HepG2 (cell line): ENCODE measurements around the gene CNN3. TPM values are rescaled to one million over a fixed set of nuclear protein-coding genes. Genes with fewer than 3 reads are reported as not detected.

ENCODE experiments used
- AGO1 ChIP-seq: fragments of 200-400 bp; formaldehyde crosslinking; IDR thresholded peaks from 2 replicates; pipeline ENCODE4 v1.6.1; 2017; ENCODE audit warnings: mild to moderate bottlenecking, low read depth, low read length, moderate library complexity; ENCODE audit not compliant: poor library complexity, severe bottlenecking
- ARID4A ChIP-seq: sonication (generic); formaldehyde crosslinking; IDR thresholded peaks from 2 replicates; pipeline ENCODE4 v1.5.0; 2020; ENCODE audit warnings: mild to moderate bottlenecking, missing genetic modification reagents, borderline replicate concordance
- GATAD1 ChIP-seq: IDR thresholded peaks from 2 replicates; pipeline ENCODE4 v1.6.1; 2016; ENCODE audit warnings: missing genetic modification reagents, missing compliant biosample characterization
- HNF4A ChIP-seq: sonication (generic); formaldehyde crosslinking; IDR thresholded peaks from 2 replicates; pipeline ENCODE4 v1.4.0; 2020; ENCODE audit warnings: missing genetic modification reagents
- IRF2 ChIP-seq: IDR thresholded peaks from 2 replicates; pipeline ENCODE4 v1.6.1; 2018; ENCODE audit warnings: missing genetic modification reagents, missing compliant biosample characterization
- JUNB ChIP-seq: sonication (generic); formaldehyde crosslinking; IDR thresholded peaks from 2 replicates; pipeline ENCODE4 v1.8.0; 2022; ENCODE audit warnings: missing genetic modification reagents, mild to moderate bottlenecking, borderline replicate concordance
- LRRFIP1 ChIP-seq: sonication (generic); formaldehyde crosslinking; conservative IDR thresholded peaks from 2 replicates; pipeline ENCODE4 v1.4.0; 2020; ENCODE audit warnings: missing genetic modification reagents
- MXI1 ChIP-seq: IDR thresholded peaks from 3 replicates; pipeline ENCODE4 v1.6.1; 2012; ENCODE audit warnings: low read depth, low read length, inconsistent platforms, borderline replicate concordance
- MYC ChIP-seq: sonication (generic); formaldehyde crosslinking; IDR thresholded peaks from 2 replicates; pipeline ENCODE4 v1.9.0; 2021; ENCODE audit warnings: missing genetic modification reagents, borderline replicate concordance
- NFE2L2 ChIP-seq: fragments of 150-350 bp; IDR thresholded peaks from 2 replicates; pipeline ENCODE4 v1.6.1; 2014; ENCODE audit warnings: low read length
- NFRKB ChIP-seq: fragments of 450-650 bp; IDR thresholded peaks from 2 replicates; pipeline ENCODE4 v1.6.1; 2017
- NR2F1 ChIP-seq, 2 experiments: fragments of 450-650 bp in 1 of 2; formaldehyde crosslinking in 1 of 2; IDR thresholded peaks; 2 replicates each; pipeline versions ENCODE4 v1.5.0 to v1.6.1; 2016 to 2020; ENCODE audit warnings: mild to moderate bottlenecking in 1 of 2, missing compliant biosample characterization in 1 of 2, missing genetic modification reagents in 1 of 2, moderate library complexity in 1 of 2
- NR3C1 ChIP-seq: sonication (generic); formaldehyde crosslinking; IDR thresholded peaks from 2 replicates; pipeline ENCODE4 v1.4.0; 2020; ENCODE audit warnings: missing genetic modification reagents
- RFXAP ChIP-seq: sonication (generic); formaldehyde crosslinking; IDR thresholded peaks from 2 replicates; pipeline ENCODE4 v1.4.0; 2020; ENCODE audit warnings: missing genetic modification reagents, borderline replicate concordance
- ZFX ChIP-seq: sonication (generic); formaldehyde crosslinking; IDR thresholded peaks from 2 replicates; pipeline ENCODE4 v1.4.0; 2020; ENCODE audit warnings: mild to moderate bottlenecking, low read depth, missing genetic modification reagents, moderate library complexity
- ZNF12 ChIP-seq: sonication (generic); formaldehyde crosslinking; IDR thresholded peaks from 2 replicates; pipeline ENCODE4 v1.5.0; 2020; ENCODE audit warnings: missing genetic modification reagents
- ZNF230 ChIP-seq: sonication (generic); formaldehyde crosslinking; IDR thresholded peaks from 2 replicates; pipeline ENCODE4 v1.4.0; 2020; ENCODE audit warnings: mild to moderate bottlenecking, missing genetic modification reagents
- ZNF235 ChIP-seq: sonication (generic); formaldehyde crosslinking; IDR thresholded peaks from 2 replicates; pipeline ENCODE4 v1.8.1; 2023; ENCODE audit warnings: mild to moderate bottlenecking, missing genetic modification reagents, borderline replicate concordance
- ZNF44 ChIP-seq: sonication (generic); formaldehyde crosslinking; IDR thresholded peaks from 2 replicates; pipeline ENCODE4 v1.5.1; 2020; ENCODE audit warnings: mild to moderate bottlenecking, missing genetic modification reagents
- ZNF530 ChIP-seq: sonication (generic); formaldehyde crosslinking; IDR thresholded peaks from 2 replicates; pipeline ENCODE4 v1.5.0; 2020; ENCODE audit warnings: low read depth, mild to moderate bottlenecking, missing genetic modification reagents
- ZNF652 ChIP-seq: IDR thresholded peaks from 2 replicates; pipeline ENCODE4 v1.6.1; 2016; ENCODE audit warnings: low read depth, borderline replicate concordance
- ZNF790 ChIP-seq: sonication (generic); formaldehyde crosslinking; IDR thresholded peaks from 2 replicates; pipeline ENCODE4 v1.8.0; 2022; ENCODE audit warnings: missing genetic modification reagents, mild to moderate bottlenecking, borderline replicate concordance
- ZSCAN31 ChIP-seq: sonication (generic); formaldehyde crosslinking; IDR thresholded peaks from 2 replicates; pipeline ENCODE4 v1.5.0; 2020; ENCODE audit warnings: low read depth, mild to moderate bottlenecking, missing genetic modification reagents
- polyA plus RNA-seq, 8 experiments: library from polyadenylated mRNA; depleted of rRNA in 3 of 8; stranded (reverse) in 7 of 8; unstranded in 1 of 8; fragments of >200 nt; fragmentation: Illumina TruSeq in 4 of 8; extraction: Trizol in 4 of 8; gene quantifications; 2 replicates each; pipeline versions ENCODE4 v1.2.1 to v1.2.3, GENCODE V29; 2011 to 2016; ENCODE audit warnings: low read depth in 4 of 8, missing spikeins in 1 of 8, mixed read lengths in 1 of 8; ENCODE audit not compliant: insufficient read depth in 1 of 8
- total RNA-seq, 5 experiments: library from RNA; depleted of rRNA; stranded (reverse); fragments of >200 nt; fragmentation: Illumina TruSeq; extraction: Trizol; gene quantifications; 2 replicates each; pipeline ENCODE4 v1.2.3, GENCODE V29; 2016; ENCODE audit warnings: low read depth in 1 of 5

The CNN3 gene
- total and polyA plus RNA-seq, 2 of the 13 experiments (the other 11 are each of a cell fraction or from before 2014, with no cell fraction given), result 113 to 223 TPM

- TF ChIP-seq ARID4A (CRISPR knock-in tag) (peak; percentile 44; the same call in 1 of the 2 replicates), NR3C1 (CRISPR knock-in tag) (no peak), MYC (CRISPR knock-in tag) (peak; percentile 13; the same call in 1 of the 2 replicates), ZNF235 (CRISPR knock-in tag) (no peak), ZNF790 (CRISPR knock-in tag) (no peak), RFXAP (no peak), ZNF652 (CRISPR knock-in tag) (no peak), NFE2L2 (no peak), IRF2 (CRISPR knock-in tag) (0 out of 2 replicates have a peak, but pooled peaks have one; percentile 41), JUNB (CRISPR knock-in tag) (no peak), ZSCAN31 (CRISPR knock-in tag) (no peak), NR2F1 (CRISPR knock-in tag; IDR thresholded peaks at IDR 0.05) (no peak), GATAD1 (CRISPR knock-in tag) (no peak), LRRFIP1 (CRISPR knock-in tag) (no peak), AGO1 (no peak), ZNF230 (CRISPR knock-in tag) (no peak), NFRKB (no peak), MXI1 (peak; percentile 34; the same call in 1 of the 3 replicates), ZNF530 (CRISPR knock-in tag) (no peak), ZFX (CRISPR knock-in tag) (0 out of 2 replicates have a peak, but pooled peaks have one; percentile 17), HNF4A (CRISPR knock-in tag) (no peak), ZNF44 (CRISPR knock-in tag) (no peak), ZNF12 (CRISPR knock-in tag) (no peak)
These were observed 72.2 kb downstream of the CNN3 start (continued) for GRCh38 chr1:94854458-94855306.
